ENCODE data around the gene PLEKHO2. TPM values are rescaled to one million over a fixed set of nuclear protein-coding genes. Genes with fewer than 3 reads are reported as not detected.
A peak's percentile ranks its signal among the peaks of the same experiment; 100 is the strongest.

The PLEKHO2 gene
- total and polyA plus RNA-seq, 10 donors = 33.9 to 249 (median 141) TPM

- no peak for DNase-seq
- 58 to 84% (median 69%) methylated on average over 2 to 3 of the region's 3 CpGs for WGBS, 5 donors
Measured at GRCh38 chr15:64854526-64854925, 12.8 kb downstream of the PLEKHO2 start.

GRCh38 chr15:64855205-64855975 lies 13.7 kb downstream of the PLEKHO2 start:
- DNase-seq = no peak
- intact Hi-C loops (cut with DNase I; ENCODE audit: low total_unique reads) = no loop called here
- Histone ChIP-seq H3K4me3 (peak overlapping the region in 2 of 8 donors; percentile 8 to 39), H3K27me3 (replicated peaks in 1 of 7) (no peaks in the 10 kb centered on the region), H3K9me3 (no peaks in the 10 kb centered on the region), H3K36me3 (peaks cover 0 to 100% (median 87%) of the 10 kb centered on the region in 6 donors), H3K4me1 (peaks cover 68 to 100% (median 99%) of the 10 kb centered on the region in 6 donors), H3K27ac (peak overlapping the region; percentile 35 to 99 (median 81))
- WGBS, 5 donors = 48 to 85% (median 69%) methylated on average over 5 to 7 of the region's 7 CpGs
- TF ChIP-seq, protein P1, sequence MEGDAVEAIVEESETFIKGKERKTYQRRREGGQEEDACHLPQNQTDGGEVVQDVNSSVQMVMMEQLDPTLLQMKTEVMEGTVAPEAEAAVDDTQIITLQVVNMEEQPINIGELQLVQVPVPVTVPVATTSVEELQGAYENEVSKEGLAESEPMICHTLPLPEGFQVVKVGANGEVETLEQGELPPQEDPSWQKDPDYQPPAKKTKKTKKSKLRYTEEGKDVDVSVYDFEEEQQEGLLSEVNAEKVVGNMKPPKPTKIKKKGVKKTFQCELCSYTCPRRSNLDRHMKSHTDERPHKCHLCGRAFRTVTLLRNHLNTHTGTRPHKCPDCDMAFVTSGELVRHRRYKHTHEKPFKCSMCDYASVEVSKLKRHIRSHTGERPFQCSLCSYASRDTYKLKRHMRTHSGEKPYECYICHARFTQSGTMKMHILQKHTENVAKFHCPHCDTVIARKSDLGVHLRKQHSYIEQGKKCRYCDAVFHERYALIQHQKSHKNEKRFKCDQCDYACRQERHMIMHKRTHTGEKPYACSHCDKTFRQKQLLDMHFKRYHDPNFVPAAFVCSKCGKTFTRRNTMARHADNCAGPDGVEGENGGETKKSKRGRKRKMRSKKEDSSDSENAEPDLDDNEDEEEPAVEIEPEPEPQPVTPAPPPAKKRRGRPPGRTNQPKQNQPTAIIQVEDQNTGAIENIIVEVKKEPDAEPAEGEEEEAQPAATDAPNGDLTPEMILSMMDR (IDR thresholded peaks at IDR 0.05 in 8 of 11, conservative IDR thresholded peaks at IDR 0.05 in 3 of 11) = no peak
- peak in 1 of 3 donors; percentile 67 for TF ChIP-seq POLR2AphosphoS5 (IDR thresholded peaks at IDR 0.05)

More at GRCh38 chr15:64854526-64854925, 12.8 kb downstream of the PLEKHO2 start:
- peak overlapping the region; percentile 35 to 99 (median 81) for H3K27ac ChIP-seq
- H3K4me1 ChIP-seq = peaks cover 73 to 100% (median 99%) of the 10 kb centered on the region in 6 donors
- peaks cover 0 to 100% (median 87%) of the 10 kb centered on the region in 6 donors for H3K36me3 ChIP-seq
- no peaks in the 10 kb centered on the region for H3K9me3 ChIP-seq
- H3K27me3 ChIP-seq (replicated peaks in 1 of 7) = no peaks in the 10 kb centered on the region
- intact Hi-C loops (cut with DNase I; ENCODE audit: low total_unique reads) = no loop called here
- H3K4me3 ChIP-seq = peak overlapping the region in 1 of 8 donors; percentile 39
- TF ChIP-seq POLR2A (IDR thresholded peaks at IDR 0.05) (no peak), POLR2AphosphoS5 (IDR thresholded peaks at IDR 0.05) (no peak)
- TF ChIP-seq, protein P1 (IDR thresholded peaks at IDR 0.05 in 8 of 11, conservative IDR thresholded peaks at IDR 0.05 in 3 of 11) = no peak

GRCh38 chr15:64856429-64857145 lies 14.9 kb downstream of the PLEKHO2 start:
- Histone ChIP-seq H3K9me3 (no peaks in the 10 kb centered on the region), H3K27ac (peak overlapping the region; percentile 42 to 99 (median 81)), H3K4me1 (peaks cover 65 to 100% (median 99%) of the 10 kb centered on the region in 6 donors), H3K4me3 (peak overlapping the region in 2 of 8 donors; percentile 8 to 39), H3K27me3 (replicated peaks in 1 of 7) (no peaks in the 10 kb centered on the region), H3K36me3 (peaks cover 4 to 100% (median 88%) of the 10 kb centered on the region in 6 donors)
- 33 to 53% (median 46%) methylated on average over 5 of the region's 5 CpGs for WGBS, 5 donors
- no peak for DNase-seq
- intact Hi-C loops (cut with DNase I; ENCODE audit: low total_unique reads) = no loop called here
- peak; percentile 81 to 85 (median 84) for TF ChIP-seq POLR2AphosphoS5 (IDR thresholded peaks at IDR 0.05)
- TF ChIP-seq POLR2A (IDR thresholded peaks at IDR 0.05) = no peak
- TF ChIP-seq, protein P1 (IDR thresholded peaks at IDR 0.05 in 8 of 11, conservative IDR thresholded peaks at IDR 0.05 in 3 of 11) = no peak
